ENCODE results near the gene EPN1.

Gene EPN1

DNA sequence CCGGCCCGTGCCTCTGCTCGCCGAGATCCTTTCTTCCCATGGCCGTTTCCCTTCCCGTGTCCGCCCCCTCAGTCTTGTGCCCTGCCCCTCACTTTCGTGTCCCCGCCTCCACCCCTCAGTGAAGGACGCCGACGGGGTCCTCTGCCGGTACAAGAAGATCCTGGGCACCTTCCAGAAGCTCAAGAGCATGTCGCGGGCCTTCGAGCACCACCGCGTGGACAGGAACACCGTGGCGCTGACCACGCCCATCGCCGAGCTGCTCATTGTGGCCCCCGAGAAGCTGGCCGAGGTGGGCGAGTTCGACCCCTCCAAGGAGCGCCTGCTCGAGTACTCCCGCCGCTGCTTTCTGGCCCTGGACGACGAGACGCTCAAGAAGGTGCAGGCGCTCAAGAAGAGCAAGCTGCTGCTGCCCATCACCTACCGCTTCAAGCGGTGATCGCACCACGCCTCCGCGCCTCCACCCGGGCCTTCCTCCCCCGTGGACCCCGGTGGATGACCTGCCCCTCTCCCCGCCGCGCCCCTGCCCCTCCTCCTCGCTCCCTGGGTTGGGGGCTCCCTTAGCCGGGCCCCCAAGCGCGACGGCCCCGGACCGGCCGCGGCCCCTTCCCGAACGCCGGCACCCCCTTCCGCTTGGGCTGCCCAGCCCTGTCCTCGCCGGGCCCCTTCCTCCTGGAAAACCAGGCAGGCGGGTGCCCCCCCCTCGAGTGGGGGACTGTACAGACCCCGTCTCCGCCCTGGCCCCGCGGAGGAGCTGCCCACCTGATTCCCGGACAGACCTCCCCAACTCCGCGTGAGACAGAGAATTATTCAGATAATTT, 22.5 kb upstream of the EPN1 start:
- no peak overlapping the region for H4K8ac ChIP-seq (ENCODE audit: low read depth, low read length)
- no peak overlapping the region for H2BK15ac ChIP-seq (ENCODE audit: low read length)
- H2BK5ac ChIP-seq (ENCODE audit: low read length): no peak overlapping the region
- no peaks in the 10 kb centered on the region for H3K9me3 ChIP-seq (replicated peaks in 1 of 2; ENCODE audit: control insufficient read depth in 2 of 2, insufficient read depth in 1 of 2, low read depth in 1 of 2, low read length in 2 of 2)
- no peak overlapping the region for H2BK12ac ChIP-seq (ENCODE audit: low read length)
- H3K4me2 ChIP-seq (ENCODE audit: insufficient read depth, low read length, poor library complexity, severe bottlenecking): no peak overlapping the region
- no peak overlapping the region for H4K91ac ChIP-seq (ENCODE audit: low read depth, low read length, poor library complexity)
- H3K79me1 ChIP-seq (ENCODE audit: low read depth, low read length): peaks cover 17% of the 10 kb centered on the region
- no peak overlapping the region for H2AFZ ChIP-seq (ENCODE audit: low read length)
- H3K23ac ChIP-seq (ENCODE audit: low read depth, low read length, poor library complexity): peak overlapping the region; percentile 25
- H3K4me3 ChIP-seq (ENCODE audit: low read length in 2 of 2): no peak overlapping the region
- no peak overlapping the region for H3K14ac ChIP-seq (ENCODE audit: low read length)
- no peak overlapping the region for H3K9ac ChIP-seq (ENCODE audit: low read depth, low read length, poor library complexity)
- H2BK120ac ChIP-seq (ENCODE audit: low read depth, low read length): no peak overlapping the region
- peaks cover 13 to 43% of the 10 kb centered on the region in 2 donors for H3K36me3 ChIP-seq (replicated peaks in 1 of 2; ENCODE audit: control insufficient read depth in 2 of 2, insufficient read depth in 2 of 2, low read length in 2 of 2)
- no peak overlapping the region for H3K4ac ChIP-seq (ENCODE audit: low read length)
- WGBS, 2 donors (ENCODE audit: extremely low coverage in 2 of 2, insufficient read length in 2 of 2, insufficient replicate concordance in 1 of 2): no CpG with 5 or more reads among the region's 71 CpGs
- DNase-seq (ENCODE audit: low spot score): no peak
- H3K4me1 ChIP-seq (ENCODE audit: control insufficient read depth in 2 of 2, insufficient read depth in 1 of 2, low read depth in 1 of 2, low read length in 2 of 2): peaks cover 15 to 19% of the 10 kb centered on the region in 2 donors
- no peaks in the 10 kb centered on the region for H3K27me3 ChIP-seq (ENCODE audit: control insufficient read depth in 3 of 3, insufficient read depth in 3 of 3, low read depth in 1 of 3, low read length in 3 of 3)
- H3K18ac ChIP-seq (ENCODE audit: low read length): no peak overlapping the region
- peak overlapping the region; percentile 70 for H2AK5ac ChIP-seq (ENCODE audit: low read depth, low read length)
- H3K27ac ChIP-seq (replicated peaks; ENCODE audit: low read length): no peak overlapping the region

DNA sequence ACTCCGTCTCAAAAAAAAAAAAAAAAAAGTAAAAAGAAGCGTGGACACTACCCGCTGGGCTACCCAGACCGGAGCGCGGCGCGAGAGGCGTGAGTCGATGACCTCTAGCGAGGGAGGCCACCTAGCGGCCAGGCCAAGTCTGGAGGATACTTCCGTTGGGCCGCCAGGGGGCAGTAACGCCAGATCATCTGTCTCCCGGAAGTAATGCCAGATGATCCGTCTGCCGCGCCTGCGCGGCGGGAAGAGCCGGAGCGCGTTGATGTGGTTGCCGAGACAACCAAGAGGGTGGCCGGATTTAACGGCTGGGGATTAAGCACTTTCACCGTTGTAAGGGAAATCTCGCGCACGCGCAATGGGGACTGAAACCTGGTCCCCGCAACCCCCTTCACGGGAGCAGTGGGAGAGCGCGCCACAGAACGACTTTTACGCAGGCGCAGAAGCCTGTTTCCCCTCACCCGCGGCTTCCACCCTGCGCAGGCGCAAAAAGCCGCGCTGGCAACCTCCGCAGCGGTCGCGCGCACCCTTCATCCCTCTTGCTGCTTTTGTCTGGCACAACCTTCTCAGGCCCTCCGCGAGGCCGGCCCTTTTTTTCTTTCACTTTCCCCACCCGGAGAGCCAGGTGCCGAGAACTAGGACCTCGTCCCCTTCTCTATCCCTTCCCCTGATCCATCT, 21.2 kb upstream of the EPN1 start:
- H3K27me3 ChIP-seq (ENCODE audit: control insufficient read depth in 3 of 3, insufficient read depth in 3 of 3, low read depth in 1 of 3, low read length in 3 of 3): no peaks in the 10 kb centered on the region
- peaks cover 13% of the 10 kb centered on the region in 2 donors for H3K4me1 ChIP-seq (ENCODE audit: control insufficient read depth in 2 of 2, insufficient read depth in 1 of 2, low read depth in 1 of 2, low read length in 2 of 2)
- peak; percentile 98 for DNase-seq (ENCODE audit: low spot score)
- WGBS, 2 donors (ENCODE audit: extremely low coverage in 2 of 2, insufficient read length in 2 of 2, insufficient replicate concordance in 1 of 2): no CpG with 5 or more reads among the region's 57 CpGs
- H2BK15ac ChIP-seq (ENCODE audit: low read length): peak overlapping the region; percentile 88
- H2AFZ ChIP-seq (ENCODE audit: low read length): peak overlapping the region; percentile 80
- H3K4ac ChIP-seq (ENCODE audit: low read length): peak overlapping the region; percentile 71
- H3K4me2 ChIP-seq (ENCODE audit: insufficient read depth, low read length, poor library complexity, severe bottlenecking): peak overlapping the region; percentile 61
- no peak overlapping the region for H4K8ac ChIP-seq (ENCODE audit: low read depth, low read length)
- peak overlapping the region; percentile 79 for H3K14ac ChIP-seq (ENCODE audit: low read length)
- H3K23ac ChIP-seq (ENCODE audit: low read depth, low read length, poor library complexity): peak overlapping the region; percentile 90
- H3K36me3 ChIP-seq (replicated peaks in 1 of 2; ENCODE audit: control insufficient read depth in 2 of 2, insufficient read depth in 2 of 2, low read length in 2 of 2): peaks cover 15 to 54% of the 10 kb centered on the region in 2 donors
- H3K4me3 ChIP-seq (ENCODE audit: low read length in 2 of 2): peak overlapping the region; percentile 55 to 88
- no peak overlapping the region for H2BK12ac ChIP-seq (ENCODE audit: low read length)
- no peak overlapping the region for H4K91ac ChIP-seq (ENCODE audit: low read depth, low read length, poor library complexity)
- H2AK5ac ChIP-seq (ENCODE audit: low read depth, low read length): peak overlapping the region; percentile 86
- no peaks in the 10 kb centered on the region for H3K9me3 ChIP-seq (replicated peaks in 1 of 2; ENCODE audit: control insufficient read depth in 2 of 2, insufficient read depth in 1 of 2, low read depth in 1 of 2, low read length in 2 of 2)
- peak overlapping the region; percentile 99 for H3K27ac ChIP-seq (replicated peaks; ENCODE audit: low read length)
- peak overlapping the region; percentile 86 for H3K9ac ChIP-seq (ENCODE audit: low read depth, low read length, poor library complexity)
- H3K18ac ChIP-seq (ENCODE audit: low read length): peak overlapping the region; percentile 98
- H2BK120ac ChIP-seq (ENCODE audit: low read depth, low read length): peak overlapping the region; percentile 67
- H2BK5ac ChIP-seq (ENCODE audit: low read length): peak overlapping the region; percentile 62
- peaks cover 13% of the 10 kb centered on the region for H3K79me1 ChIP-seq (ENCODE audit: low read depth, low read length)

DNA sequence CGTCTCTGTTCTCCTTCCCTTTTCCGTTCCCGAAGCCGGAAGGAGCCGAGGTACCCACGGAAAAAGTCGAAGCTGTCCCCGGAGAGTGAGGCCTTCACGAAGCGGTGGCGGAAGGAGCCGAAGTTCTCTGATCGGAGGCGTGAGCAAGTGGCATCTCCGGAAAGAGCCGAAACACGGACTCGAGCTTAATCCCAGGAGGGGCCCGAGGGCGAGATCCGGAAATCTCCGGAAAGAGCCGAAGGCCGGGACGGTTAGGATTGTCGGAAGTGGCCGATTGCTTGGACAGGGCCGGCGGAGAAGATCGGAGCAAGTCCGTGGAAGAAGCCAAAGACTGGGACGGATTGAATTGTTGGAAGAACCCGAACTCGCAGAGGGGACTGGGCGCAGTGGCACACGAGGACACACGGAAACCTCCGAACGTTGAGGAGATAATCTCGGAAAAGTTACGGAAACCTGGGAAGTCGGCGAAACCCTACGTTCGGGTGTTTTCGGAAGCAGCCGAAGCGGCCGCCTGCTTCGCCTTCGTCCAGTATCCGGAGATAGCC, 20.6 kb upstream of the EPN1 start:
- Histone ChIP-seq H4K91ac (ENCODE audit: low read depth, low read length, poor library complexity) (no peak overlapping the region), H3K4me1 (ENCODE audit: control insufficient read depth in 2 of 2, insufficient read depth in 1 of 2, low read depth in 1 of 2, low read length in 2 of 2) (peaks cover 11 to 12% of the 10 kb centered on the region in 2 donors), H3K27ac (replicated peaks; ENCODE audit: low read length) (peak overlapping the region; percentile 99), H2BK12ac (ENCODE audit: low read length) (no peak overlapping the region), H3K18ac (ENCODE audit: low read length) (peak overlapping the region; percentile 98), H3K4me2 (ENCODE audit: insufficient read depth, low read length, poor library complexity, severe bottlenecking) (peak overlapping the region; percentile 61), H3K27me3 (ENCODE audit: control insufficient read depth in 3 of 3, insufficient read depth in 3 of 3, low read depth in 1 of 3, low read length in 3 of 3) (no peaks in the 10 kb centered on the region), H2BK15ac (ENCODE audit: low read length) (peak overlapping the region; percentile 88), H3K4me3 (ENCODE audit: low read length in 2 of 2) (peak overlapping the region; percentile 55 to 88), H3K9me3 (replicated peaks in 1 of 2; ENCODE audit: control insufficient read depth in 2 of 2, insufficient read depth in 1 of 2, low read depth in 1 of 2, low read length in 2 of 2) (no peaks in the 10 kb centered on the region), H3K23ac (ENCODE audit: low read depth, low read length, poor library complexity) (peak overlapping the region; percentile 90), H3K9ac (ENCODE audit: low read depth, low read length, poor library complexity) (peak overlapping the region; percentile 92), H4K8ac (ENCODE audit: low read depth, low read length) (no peak overlapping the region), H2BK5ac (ENCODE audit: low read length) (peak overlapping the region; percentile 62), H3K36me3 (replicated peaks in 1 of 2; ENCODE audit: control insufficient read depth in 2 of 2, insufficient read depth in 2 of 2, low read length in 2 of 2) (peaks cover 14 to 60% of the 10 kb centered on the region in 2 donors), H2BK120ac (ENCODE audit: low read depth, low read length) (peak overlapping the region; percentile 67), H3K79me1 (ENCODE audit: low read depth, low read length) (peaks cover 9% of the 10 kb centered on the region), H3K14ac (ENCODE audit: low read length) (no peak overlapping the region), H3K4ac (ENCODE audit: low read length) (no peak overlapping the region), H2AK5ac (ENCODE audit: low read depth, low read length) (peak overlapping the region; percentile 86), H2AFZ (ENCODE audit: low read length) (peak overlapping the region; percentile 80)
- DNase-seq (ENCODE audit: low spot score): peak; percentile 100
- WGBS, 2 donors (ENCODE audit: extremely low coverage in 2 of 2, insufficient read length in 2 of 2, insufficient replicate concordance in 1 of 2): no CpG with 5 or more reads among the region's 52 CpGs

All from neuronal stem cell (in vitro differentiated cells).